WTC11 (cell line): ENCODE results near the gene PI4K2B. TPM values are rescaled to one million over a fixed set of nuclear protein-coding genes. Genes with fewer than 3 reads are reported as not detected.

ENCODE experiments used
- ATAC-seq: fragments of 200-7000 bp; cut with Tn5 transposase; 2 replicates; pipeline ENCODE4 v1.10.0; 2021; ENCODE audit warnings: mild to moderate bottlenecking, moderate library complexity
- CTCF ChIA-PET: fragments of 300-600 bp; sonication (Branson Sonifier 250); formaldehyde crosslinking; loops from one replicate; lab custom pipeline; 2021; ENCODE audit warnings: antibody characterized with exemption; lab: Charles Lee
- POLR2A ChIA-PET: fragments of 350-600 bp; sonication (Branson Sonifier 250); formaldehyde crosslinking; loops from one replicate; lab custom pipeline; 2021; ENCODE audit warnings: antibody characterized with exemption; lab: Charles Lee
- DNase-seq: peaks from one replicate; pipeline ENCODE4 v3.0.0; 2021; ENCODE audit warnings: low spot score
- H3K27ac Mint-ChIP-seq: 2 replicates; pipeline ENCODE4 v1.8.0; 2021; ENCODE audit warnings: mixed read lengths
- H3K27me3 Mint-ChIP-seq: 2 replicates; pipeline ENCODE4 v1.8.0; 2021; ENCODE audit warnings: low read depth, mild to moderate bottlenecking, moderate library complexity, mixed read lengths
- H3K36me3 Mint-ChIP-seq: 2 replicates; pipeline ENCODE4 v1.8.0; 2021; ENCODE audit warnings: mixed read lengths
- H3K4me1 Mint-ChIP-seq: 2 replicates; pipeline ENCODE4 v1.8.0; 2022; ENCODE audit warnings: mixed read lengths
- H3K4me3 Mint-ChIP-seq: 2 replicates; pipeline ENCODE4 v1.8.0; 2021; ENCODE audit warnings: mild to moderate bottlenecking, moderate library complexity, mixed read lengths
- H3K9me3 Mint-ChIP-seq: 2 replicates; pipeline ENCODE4 v1.8.0; 2021; ENCODE audit warnings: mixed read lengths
- ATF1 ChIP-seq: sonication (generic); formaldehyde crosslinking; IDR thresholded peaks from 2 replicates; pipeline ENCODE4 v1.8.1; 2023; ENCODE audit warnings: mild to moderate bottlenecking, moderate library complexity, missing genetic modification reagents
- ELF4 ChIP-seq: sonication (generic); formaldehyde crosslinking; IDR thresholded peaks from 2 replicates; pipeline ENCODE4 v1.8.1; 2022; ENCODE audit warnings: low read depth, mild to moderate bottlenecking, moderate library complexity, missing genetic modification reagents
- FOXP1 ChIP-seq: sonication (generic); formaldehyde crosslinking; IDR thresholded peaks from 2 replicates; pipeline ENCODE4 v1.8.0; 2022; ENCODE audit warnings: missing genetic modification reagents, mild to moderate bottlenecking, moderate library complexity, borderline replicate concordance
- GABPB1 ChIP-seq: sonication (generic); formaldehyde crosslinking; IDR thresholded peaks from 2 replicates; pipeline ENCODE4 v1.8.1; 2023; ENCODE audit warnings: mild to moderate bottlenecking, missing genetic modification reagents
- GRHL2 ChIP-seq: fragments of 250-450 bp; sonication (Bioruptor Pico); IDR thresholded peaks from 2 replicates; pipeline ENCODE4 v1.8.0; 2022; ENCODE audit warnings: mild to moderate bottlenecking, moderate library complexity; ENCODE audit not compliant: insufficient replicate concordance, severe bottlenecking
- IRF2 ChIP-seq: sonication (generic); formaldehyde crosslinking; IDR thresholded peaks from 2 replicates; pipeline ENCODE4 v1.8.0; 2022; ENCODE audit warnings: low read depth, missing genetic modification reagents, borderline replicate concordance
- JAZF1 ChIP-seq: fragments of 250-450 bp; sonication (Bioruptor Pico); IDR thresholded peaks from 2 replicates; pipeline ENCODE4 v1.9.0; 2021; ENCODE audit warnings: moderate library complexity, mild to moderate bottlenecking, inconsistent platforms
- JUN ChIP-seq: sonication (generic); formaldehyde crosslinking; IDR thresholded peaks from 2 replicates; pipeline ENCODE4 v1.8.0; 2023; ENCODE audit warnings: mild to moderate bottlenecking, missing genetic modification reagents
- MXD4 ChIP-seq: fragments of 250-450 bp; sonication (Bioruptor Pico); IDR thresholded peaks from 2 replicates; pipeline ENCODE4 v1.8.0; 2021; ENCODE audit warnings: mild to moderate bottlenecking, moderate library complexity, borderline replicate concordance
- NR2C2 ChIP-seq: sonication (generic); formaldehyde crosslinking; IDR thresholded peaks from 2 replicates; pipeline ENCODE4 v1.8.0; 2022; ENCODE audit warnings: mild to moderate bottlenecking, missing genetic modification reagents
- NR3C1 ChIP-seq: sonication (generic); formaldehyde crosslinking; conservative IDR thresholded peaks from 2 replicates; pipeline ENCODE4 v1.8.1; 2023; ENCODE audit warnings: low read depth, mild to moderate bottlenecking, missing genetic modification reagents
- PRRX2 ChIP-seq: fragments of 250-450 bp; sonication (Bioruptor Pico); IDR thresholded peaks from 2 replicates; pipeline ENCODE4 v1.8.0; 2021; ENCODE audit warnings: mild to moderate bottlenecking
- RORB ChIP-seq: fragments of 250-450 bp; sonication (Bioruptor Pico); IDR thresholded peaks from 2 replicates; pipeline ENCODE4 v1.9.0; 2021; ENCODE audit warnings: mild to moderate bottlenecking
- SMAD3 ChIP-seq: sonication (generic); formaldehyde crosslinking; IDR thresholded peaks from 2 replicates; pipeline ENCODE4 v1.8.0; 2022; ENCODE audit warnings: missing genetic modification reagents, mild to moderate bottlenecking, borderline replicate concordance
- SOX15 ChIP-seq: fragments of 250-450 bp; sonication (Bioruptor Pico); IDR thresholded peaks from 2 replicates; pipeline ENCODE4 v1.9.0; 2021; ENCODE audit warnings: mild to moderate bottlenecking
- TEAD1 ChIP-seq: sonication (generic); formaldehyde crosslinking; IDR thresholded peaks from 2 replicates; pipeline ENCODE4 v1.8.0; 2022; ENCODE audit warnings: mild to moderate bottlenecking, missing genetic modification reagents
- TEAD4 ChIP-seq: sonication (generic); formaldehyde crosslinking; IDR thresholded peaks from 2 replicates; pipeline ENCODE4 v1.8.0; 2022; ENCODE audit warnings: mild to moderate bottlenecking, missing genetic modification reagents
- TP53 ChIP-seq: sonication (generic); formaldehyde crosslinking; IDR thresholded peaks from 2 replicates; pipeline ENCODE4 v1.8.1; 2023; ENCODE audit warnings: mild to moderate bottlenecking, missing genetic modification reagents
- ZNF219 ChIP-seq: sonication (generic); formaldehyde crosslinking; IDR thresholded peaks from 2 replicates; pipeline ENCODE4 v1.8.0; 2023; ENCODE audit warnings: missing genetic modification reagents, mild to moderate bottlenecking, borderline replicate concordance
- ZNF232 ChIP-seq: sonication (generic); formaldehyde crosslinking; IDR thresholded peaks from 2 replicates; pipeline ENCODE4 v1.8.0; 2022; ENCODE audit warnings: mild to moderate bottlenecking, missing genetic modification reagents
- ZNF671 ChIP-seq: fragments of 250-450 bp; sonication (Bioruptor Pico); IDR thresholded peaks from 2 replicates; pipeline ENCODE4 v1.8.0; 2021; ENCODE audit warnings: mild to moderate bottlenecking
- total RNA-seq: library from RNA; stranded (reverse); gene quantifications from 3 replicates; pipeline ENCODE4 v1.2.3, GENCODE V29; 2021
- TF ChIP-seq, protein P1 (sequence below): sonication (generic); formaldehyde crosslinking; IDR thresholded peaks from 2 replicates; pipeline ENCODE4 v1.8.0; 2023; ENCODE audit warnings: mild to moderate bottlenecking, missing genetic modification reagents
- TF ChIP-seq, protein P2 (sequence below): sonication (generic); formaldehyde crosslinking; IDR thresholded peaks from 2 replicates; pipeline ENCODE4 v1.8.1; 2022; ENCODE audit warnings: mild to moderate bottlenecking, missing genetic modification reagents, moderate library complexity, borderline replicate concordance
- TF ChIP-seq, protein P3 (sequence below): sonication (generic); formaldehyde crosslinking; IDR thresholded peaks from 2 replicates; pipeline ENCODE4 v1.8.0; 2022; ENCODE audit warnings: mild to moderate bottlenecking, missing genetic modification reagents
- TF ChIP-seq, protein P4 (sequence below): sonication (generic); formaldehyde crosslinking; IDR thresholded peaks from 2 replicates; pipeline ENCODE4 v1.8.0; 2022; ENCODE audit warnings: mild to moderate bottlenecking, missing genetic modification reagents
- TF ChIP-seq, protein P5 (sequence below): fragments of 250-450 bp; sonication (Bioruptor Pico); conservative IDR thresholded peaks from 2 replicates; pipeline ENCODE4 v1.9.0; 2021; ENCODE audit warnings: mild to moderate bottlenecking

Gene PI4K2B
- total RNA-seq, 1 experiment from 2014 or later: 15.1 TPM

DNA sequence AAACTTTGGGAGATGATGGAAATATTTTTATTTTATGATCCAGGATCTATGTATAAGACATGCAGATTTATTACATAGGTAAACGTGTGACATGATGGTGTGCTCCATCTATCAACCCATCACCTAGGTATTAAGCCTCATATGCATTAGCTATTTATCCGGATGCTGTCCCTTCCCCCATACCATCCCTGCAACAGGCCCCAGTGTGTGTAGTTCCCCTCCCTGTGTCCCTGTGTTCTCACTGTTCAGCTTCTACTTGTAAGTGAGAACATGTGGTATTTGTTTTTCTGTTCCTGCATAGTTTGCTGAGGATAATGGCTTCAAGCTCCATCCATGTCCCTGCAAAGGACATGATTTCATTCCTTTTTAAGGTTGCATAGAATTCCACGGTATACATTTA is 50.6 kb downstream of the PI4K2B start:
- Mint-ChIP-seq H3K9me3 (peaks cover 15% of the 10 kb centered on the region), H3K27ac (no peak overlapping the region), H3K4me1 (no peaks in the 10 kb centered on the region), H3K36me3 (no peaks in the 10 kb centered on the region), H3K27me3 (peaks cover 7% of the 10 kb centered on the region), H3K4me3 (no peak overlapping the region)
- ATAC-seq: no peak
- DNase-seq: no peak
- CTCF ChIA-PET: no interaction called here
- no peak for TF ChIP-seq TEAD1 (CRISPR knock-in tag)
- TF ChIP-seq NR2C2 (CRISPR knock-in tag): no peak
- no peak for TF ChIP-seq JAZF1 (CRISPR knock-in tag)
- no peak for TF ChIP-seq ZNF219 (CRISPR knock-in tag)
- no peak for TF ChIP-seq ZNF671
- TF ChIP-seq RORB (CRISPR knock-in tag): no peak
- no peak for TF ChIP-seq IRF2 (CRISPR knock-in tag)
- TF ChIP-seq, protein P1, sequence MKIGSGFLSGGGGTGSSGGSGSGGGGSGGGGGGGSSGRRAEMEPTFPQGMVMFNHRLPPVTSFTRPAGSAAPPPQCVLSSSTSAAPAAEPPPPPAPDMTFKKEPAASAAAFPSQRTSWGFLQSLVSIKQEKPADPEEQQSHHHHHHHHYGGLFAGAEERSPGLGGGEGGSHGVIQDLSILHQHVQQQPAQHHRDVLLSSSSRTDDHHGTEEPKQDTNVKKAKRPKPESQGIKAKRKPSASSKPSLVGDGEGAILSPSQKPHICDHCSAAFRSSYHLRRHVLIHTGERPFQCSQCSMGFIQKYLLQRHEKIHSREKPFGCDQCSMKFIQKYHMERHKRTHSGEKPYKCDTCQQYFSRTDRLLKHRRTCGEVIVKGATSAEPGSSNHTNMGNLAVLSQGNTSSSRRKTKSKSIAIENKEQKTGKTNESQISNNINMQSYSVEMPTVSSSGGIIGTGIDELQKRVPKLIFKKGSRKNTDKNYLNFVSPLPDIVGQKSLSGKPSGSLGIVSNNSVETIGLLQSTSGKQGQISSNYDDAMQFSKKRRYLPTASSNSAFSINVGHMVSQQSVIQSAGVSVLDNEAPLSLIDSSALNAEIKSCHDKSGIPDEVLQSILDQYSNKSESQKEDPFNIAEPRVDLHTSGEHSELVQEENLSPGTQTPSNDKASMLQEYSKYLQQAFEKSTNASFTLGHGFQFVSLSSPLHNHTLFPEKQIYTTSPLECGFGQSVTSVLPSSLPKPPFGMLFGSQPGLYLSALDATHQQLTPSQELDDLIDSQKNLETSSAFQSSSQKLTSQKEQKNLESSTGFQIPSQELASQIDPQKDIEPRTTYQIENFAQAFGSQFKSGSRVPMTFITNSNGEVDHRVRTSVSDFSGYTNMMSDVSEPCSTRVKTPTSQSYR (CRISPR knock-in tag): no peak
- TF ChIP-seq, protein P2, sequence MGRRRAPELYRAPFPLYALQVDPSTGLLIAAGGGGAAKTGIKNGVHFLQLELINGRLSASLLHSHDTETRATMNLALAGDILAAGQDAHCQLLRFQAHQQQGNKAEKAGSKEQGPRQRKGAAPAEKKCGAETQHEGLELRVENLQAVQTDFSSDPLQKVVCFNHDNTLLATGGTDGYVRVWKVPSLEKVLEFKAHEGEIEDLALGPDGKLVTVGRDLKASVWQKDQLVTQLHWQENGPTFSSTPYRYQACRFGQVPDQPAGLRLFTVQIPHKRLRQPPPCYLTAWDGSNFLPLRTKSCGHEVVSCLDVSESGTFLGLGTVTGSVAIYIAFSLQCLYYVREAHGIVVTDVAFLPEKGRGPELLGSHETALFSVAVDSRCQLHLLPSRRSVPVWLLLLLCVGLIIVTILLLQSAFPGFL (CRISPR knock-in tag): no peak
- TF ChIP-seq PRRX2 (CRISPR knock-in tag): no peak
- TF ChIP-seq NR3C1 (CRISPR knock-in tag): no peak
- no peak for TF ChIP-seq MXD4 (CRISPR knock-in tag)
- TF ChIP-seq JUN (CRISPR knock-in tag): no peak
- TF ChIP-seq ELF4 (CRISPR knock-in tag): no peak
- no peak for TF ChIP-seq GABPB1 (CRISPR knock-in tag)
- TF ChIP-seq, protein P3, sequence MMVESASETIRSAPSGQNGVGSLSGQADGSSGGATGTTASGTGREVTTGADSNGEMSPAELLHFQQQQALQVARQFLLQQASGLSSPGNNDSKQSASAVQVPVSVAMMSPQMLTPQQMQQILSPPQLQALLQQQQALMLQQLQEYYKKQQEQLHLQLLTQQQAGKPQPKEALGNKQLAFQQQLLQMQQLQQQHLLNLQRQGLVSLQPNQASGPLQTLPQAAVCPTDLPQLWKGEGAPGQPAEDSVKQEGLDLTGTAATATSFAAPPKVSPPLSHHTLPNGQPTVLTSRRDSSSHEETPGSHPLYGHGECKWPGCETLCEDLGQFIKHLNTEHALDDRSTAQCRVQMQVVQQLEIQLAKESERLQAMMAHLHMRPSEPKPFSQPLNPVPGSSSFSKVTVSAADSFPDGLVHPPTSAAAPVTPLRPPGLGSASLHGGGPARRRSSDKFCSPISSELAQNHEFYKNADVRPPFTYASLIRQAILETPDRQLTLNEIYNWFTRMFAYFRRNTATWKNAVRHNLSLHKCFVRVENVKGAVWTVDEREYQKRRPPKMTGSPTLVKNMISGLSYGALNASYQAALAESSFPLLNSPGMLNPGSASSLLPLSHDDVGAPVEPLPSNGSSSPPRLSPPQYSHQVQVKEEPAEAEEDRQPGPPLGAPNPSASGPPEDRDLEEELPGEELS (CRISPR knock-in tag): no peak
- TF ChIP-seq ZNF232 (CRISPR knock-in tag): no peak
- TF ChIP-seq FOXP1 (CRISPR knock-in tag): no peak
- TF ChIP-seq, protein P4, sequence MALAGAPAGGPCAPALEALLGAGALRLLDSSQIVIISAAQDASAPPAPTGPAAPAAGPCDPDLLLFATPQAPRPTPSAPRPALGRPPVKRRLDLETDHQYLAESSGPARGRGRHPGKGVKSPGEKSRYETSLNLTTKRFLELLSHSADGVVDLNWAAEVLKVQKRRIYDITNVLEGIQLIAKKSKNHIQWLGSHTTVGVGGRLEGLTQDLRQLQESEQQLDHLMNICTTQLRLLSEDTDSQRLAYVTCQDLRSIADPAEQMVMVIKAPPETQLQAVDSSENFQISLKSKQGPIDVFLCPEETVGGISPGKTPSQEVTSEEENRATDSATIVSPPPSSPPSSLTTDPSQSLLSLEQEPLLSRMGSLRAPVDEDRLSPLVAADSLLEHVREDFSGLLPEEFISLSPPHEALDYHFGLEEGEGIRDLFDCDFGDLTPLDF: no peak
- TF ChIP-seq SMAD3 (CRISPR knock-in tag): no peak
- POLR2A ChIA-PET: no interaction called here

DNA sequence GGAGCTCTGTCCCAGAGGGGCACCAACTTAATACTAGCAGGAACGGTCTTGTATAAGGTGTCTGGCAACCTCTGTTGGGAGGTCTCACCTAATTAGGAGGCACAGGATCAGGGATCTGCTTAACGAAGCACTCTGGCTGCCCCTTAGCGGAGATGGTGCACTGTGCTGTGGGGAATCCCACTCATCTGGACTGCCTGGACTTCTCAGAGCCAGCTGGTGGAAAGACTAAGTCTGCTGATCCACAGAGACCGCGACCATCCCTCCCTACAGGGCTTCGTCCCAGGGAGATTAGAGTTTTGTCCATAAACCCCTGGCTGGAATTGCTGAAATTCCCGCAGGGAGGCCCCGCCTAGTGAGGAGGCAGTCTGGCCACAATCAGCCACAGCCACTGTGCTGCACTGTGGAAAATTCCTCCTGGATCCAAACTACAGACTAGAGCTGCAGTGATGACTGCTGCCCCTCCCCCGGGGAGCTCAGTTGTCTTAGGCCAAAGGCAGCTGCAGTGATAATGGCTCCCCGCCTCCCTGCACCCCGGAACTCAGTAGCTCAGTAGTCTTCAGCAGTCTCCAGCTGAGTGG is 56.7 kb downstream of the PI4K2B start:
- Mint-ChIP-seq H3K27ac (no peak overlapping the region), H3K36me3 (no peaks in the 10 kb centered on the region), H3K4me1 (peaks cover 4% of the 10 kb centered on the region), H3K4me3 (no peak overlapping the region), H3K9me3 (peaks cover 20% of the 10 kb centered on the region), H3K27me3 (peaks cover 7% of the 10 kb centered on the region)
- DNase-seq (no peak), ATAC-seq (peak; percentile 41)
- CTCF ChIA-PET: interaction anchor here (2.6 kb wide), 1 partner anchor 22 kb away, joined by 13 read pairs; the partner anchor contains the start of gene ZCCHC4
- POLR2A ChIA-PET: no interaction called here
- TF ChIP-seq IRF2 (CRISPR knock-in tag): no peak
- TF ChIP-seq TEAD4 (CRISPR knock-in tag): no peak
- TF ChIP-seq, protein P5, sequence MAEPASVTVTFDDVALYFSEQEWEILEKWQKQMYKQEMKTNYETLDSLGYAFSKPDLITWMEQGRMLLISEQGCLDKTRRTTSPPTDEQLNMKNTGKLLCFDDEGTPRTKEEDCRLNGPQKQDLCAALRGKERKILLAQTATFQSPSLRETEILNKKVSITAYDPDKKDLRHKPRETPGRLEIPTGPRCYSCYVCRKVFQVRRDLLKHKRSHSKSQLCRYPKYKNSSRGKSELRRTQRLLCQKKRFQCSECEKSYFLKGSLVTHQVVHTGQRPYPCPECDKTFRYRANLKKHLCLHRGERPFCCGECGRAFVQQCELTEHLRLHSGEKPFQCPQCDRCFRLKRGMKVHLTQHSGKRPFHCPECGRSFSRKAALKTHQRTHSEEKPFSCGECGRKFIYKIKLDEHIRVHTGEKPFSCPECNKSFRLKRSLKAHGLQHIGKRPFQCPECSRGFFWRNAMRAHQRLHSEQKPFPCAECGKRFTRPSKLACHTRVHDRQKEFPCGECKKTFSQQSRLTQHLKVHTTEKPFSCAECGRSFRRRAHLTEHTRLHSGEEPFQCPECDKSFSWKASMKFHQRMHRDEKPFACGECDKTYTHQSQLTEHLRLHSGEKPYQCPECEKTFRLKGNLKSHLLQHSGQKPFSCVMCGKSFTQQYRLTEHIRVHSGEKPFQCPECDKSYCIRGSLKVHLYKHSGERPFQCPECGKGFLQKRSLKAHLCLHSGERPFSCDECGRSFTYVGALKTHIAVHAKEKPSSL: no peak
- no peak for TF ChIP-seq TP53
- no peak for TF ChIP-seq GABPB1 (CRISPR knock-in tag)
- TF ChIP-seq SOX15 (CRISPR knock-in tag): no peak
- no peak for TF ChIP-seq ATF1
- no peak for TF ChIP-seq GRHL2
- no peak for TF ChIP-seq NR3C1 (CRISPR knock-in tag)
